ENCODE measurements around the gene EYA4.

- no peak for TF ChIP-seq CTCF (IDR thresholded peaks at IDR 0.05)
- no peak for TF ChIP-seq POLR2A (IDR thresholded peaks at IDR 0.05)
Observed at GRCh38 chr6:133241086-133241900, at the start of gene EYA4.
